Liver (tissue), 3 donors: Measurements from ENCODE around the gene KCNA1.

Source experiments
- ATF3 ChIP-seq: IDR thresholded peaks from 2 replicates; pipeline ENCODE4 v1.6.1; 2016; ENCODE audit warnings: antibody characterized with exemption
- CTCF ChIP-seq: fragments of 150-350 bp; IDR thresholded peaks from 2 replicates; pipeline ENCODE4 v1.5.1; 2017; ENCODE audit warnings: improper control_type of control experiment, low read depth, low read length; ENCODE audit not compliant: missing input control
- EGR1 ChIP-seq, 2 donors: IDR thresholded peaks; 2 replicates each; pipeline ENCODE4 v1.6.1; 2016 to 2018; ENCODE audit warnings: antibody characterized with exemption in 2 of 2, low read depth in 2 of 2
- FOXA1 ChIP-seq: IDR thresholded peaks from 2 replicates; pipeline ENCODE4 v1.6.1; 2016; ENCODE audit warnings: antibody characterized with exemption
- HNF4A ChIP-seq, 2 donors: conservative IDR thresholded peaks; 2 replicates each; pipeline ENCODE4 v1.6.1; 2016; ENCODE audit warnings: antibody characterized with exemption in 2 of 2, mild to moderate bottlenecking in 2 of 2
- MAX ChIP-seq: IDR thresholded peaks from 2 replicates; pipeline ENCODE4 v1.6.1; 2016; ENCODE audit warnings: antibody characterized with exemption
- RAD21 ChIP-seq, 2 donors: IDR thresholded peaks; 2 replicates each; pipeline ENCODE4 v1.6.1; 2016; ENCODE audit warnings: antibody characterized with exemption in 2 of 2, mild to moderate bottlenecking in 2 of 2
- REST ChIP-seq: IDR thresholded peaks from 2 replicates; pipeline ENCODE4 v1.6.1; 2016; ENCODE audit warnings: antibody characterized with exemption, mild to moderate bottlenecking
- RXRA ChIP-seq, 2 donors: IDR thresholded peaks; 2 replicates each; pipeline ENCODE4 v1.6.1; 2017 to 2018; ENCODE audit warnings: antibody characterized with exemption in 2 of 2, mild to moderate bottlenecking in 1 of 2
- TAF1 ChIP-seq: conservative IDR thresholded peaks from 2 replicates; pipeline ENCODE4 v1.6.1; 2016; ENCODE audit warnings: antibody characterized with exemption, mild to moderate bottlenecking
- YY1 ChIP-seq: IDR thresholded peaks from 2 replicates; pipeline ENCODE4 v1.6.1; 2016; ENCODE audit warnings: antibody characterized with exemption, mild to moderate bottlenecking
- ZBTB33 ChIP-seq: IDR thresholded peaks from 2 replicates; pipeline ENCODE4 v1.6.1; 2016; ENCODE audit warnings: antibody characterized with exemption
- donor health status: healthy.
- donor health status: healthy.

GRCh38 chr12:4867384-4867783 lies 42.3 kb upstream of the KCNA1 start:
- TF ChIP-seq REST (no peak), ZBTB33 (no peak), RXRA (IDR thresholded peaks at IDR 0.05) (no peak), EGR1 (IDR thresholded peaks at IDR 0.05; ENCODE audit: low read depth in 2 of 2) (no peak), CTCF (no peak), MAX (no peak), YY1 (no peak), FOXA1 (no peak), TAF1 (no peak), HNF4A (conservative IDR thresholded peaks at IDR 0.05) (no peak), RAD21 (IDR thresholded peaks at IDR 0.05) (no peak), ATF3 (no peak)
